ENCODE data around the gene FYCO1. TPM values are rescaled to one million over a fixed set of nuclear protein-coding genes. Genes with fewer than 3 reads are reported as not detected.

The FYCO1 gene
- total and polyA plus RNA-seq, 2 donors (not counting 1 experiment from before 2014, with no cell fraction given) = 19.2 to 82.2 TPM

DNA sequence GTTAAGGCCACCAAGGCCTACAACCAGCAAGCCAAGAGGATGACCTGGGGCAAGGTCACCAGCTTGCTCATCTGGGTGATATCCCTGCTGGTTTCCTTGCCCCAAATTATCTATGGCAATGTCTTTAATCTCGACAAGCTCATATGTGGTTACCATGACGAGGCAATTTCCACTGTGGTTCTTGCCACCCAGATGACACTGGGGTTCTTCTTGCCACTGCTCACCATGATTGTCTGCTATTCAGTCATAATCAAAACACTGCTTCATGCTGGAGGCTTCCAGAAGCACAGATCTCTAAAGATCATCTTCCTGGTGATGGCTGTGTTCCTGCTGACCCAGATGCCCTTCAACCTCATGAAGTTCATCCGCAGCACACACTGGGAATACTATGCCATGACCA lies 48.7 kb downstream of the FYCO1 start:
- Histone ChIP-seq H3K27ac (ENCODE audit: insufficient read depth, low read length) (no peak overlapping the region), H3K36me3 (ENCODE audit: control insufficient read depth, insufficient read depth, low read length) (peaks cover 13% of the 10 kb centered on the region), H3K4me1 (ENCODE audit: control insufficient read depth, extremely low read depth, insufficient read depth, low read length) (peaks cover 18% of the 10 kb centered on the region), H3K27me3 (ENCODE audit: control insufficient read depth, insufficient read depth, low read length) (no peaks in the 10 kb centered on the region), H3K79me2 (ENCODE audit: control insufficient read depth, insufficient read depth, low read length) (no peaks in the 10 kb centered on the region), H3K9me3 (ENCODE audit: control insufficient read depth, insufficient read depth, low read depth, low read length) (no peaks in the 10 kb centered on the region), H3K9ac (ENCODE audit: insufficient read depth, low read length) (no peak overlapping the region), H3K4me3 (replicated peaks in 1 of 4; ENCODE audit: control extremely low read depth in 1 of 4, insufficient read depth in 1 of 4, low read depth in 3 of 4, low read length in 4 of 4) (no peak overlapping the region), H2AFZ (ENCODE audit: low read length) (no peak overlapping the region), H3K4me2 (ENCODE audit: extremely low read depth, insufficient read depth, low read length) (no peak overlapping the region), H4K20me1 (ENCODE audit: control insufficient read depth, extremely low read depth, insufficient read depth, low read length) (no peaks in the 10 kb centered on the region)
- DNase-seq (ENCODE audit: low read depth in 2 of 2) = no peak
- no peak for TF ChIP-seq EZH2 (IDR thresholded peaks at IDR 0.05; ENCODE audit: low read length, missing control alignments)
- no peak for TF ChIP-seq CTCF (conservative IDR thresholded peaks at IDR 0.05 in 1 of 2, IDR thresholded peaks at IDR 0.05 in 1 of 2; ENCODE audit: low read depth in 1 of 2, low read length in 2 of 2)

DNA sequence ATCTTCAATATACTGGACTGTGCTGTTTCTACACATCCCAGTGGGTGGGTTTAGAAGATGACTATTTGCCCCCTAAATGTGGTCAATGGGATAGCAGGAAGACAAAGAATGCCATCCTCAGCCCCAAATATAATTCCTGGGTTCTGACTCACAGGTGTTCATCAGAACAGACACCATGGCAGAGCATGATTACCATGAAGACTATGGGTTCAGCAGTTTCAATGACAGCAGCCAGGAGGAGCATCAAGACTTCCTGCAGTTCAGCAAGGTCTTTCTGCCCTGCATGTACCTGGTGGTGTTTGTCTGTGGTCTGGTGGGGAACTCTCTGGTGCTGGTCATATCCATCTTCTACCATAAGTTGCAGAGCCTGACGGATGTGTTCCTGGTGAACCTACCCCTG lies 49.3 kb downstream of the FYCO1 start:
- Histone ChIP-seq H3K79me2 (ENCODE audit: control insufficient read depth, insufficient read depth, low read length) (no peaks in the 10 kb centered on the region), H2AFZ (ENCODE audit: low read length) (no peak overlapping the region), H3K36me3 (ENCODE audit: control insufficient read depth, insufficient read depth, low read length) (peaks cover 11% of the 10 kb centered on the region), H3K4me3 (replicated peaks in 1 of 4; ENCODE audit: control extremely low read depth in 1 of 4, insufficient read depth in 1 of 4, low read depth in 3 of 4, low read length in 4 of 4) (no peak overlapping the region), H3K4me1 (ENCODE audit: control insufficient read depth, extremely low read depth, insufficient read depth, low read length) (peaks cover 18% of the 10 kb centered on the region), H3K9me3 (ENCODE audit: control insufficient read depth, insufficient read depth, low read depth, low read length) (no peaks in the 10 kb centered on the region), H3K27ac (ENCODE audit: insufficient read depth, low read length) (no peak overlapping the region), H3K27me3 (ENCODE audit: control insufficient read depth, insufficient read depth, low read length) (no peaks in the 10 kb centered on the region), H4K20me1 (ENCODE audit: control insufficient read depth, extremely low read depth, insufficient read depth, low read length) (no peaks in the 10 kb centered on the region), H3K4me2 (ENCODE audit: extremely low read depth, insufficient read depth, low read length) (no peak overlapping the region), H3K9ac (ENCODE audit: insufficient read depth, low read length) (no peak overlapping the region)
- no peak for DNase-seq (ENCODE audit: low read depth in 2 of 2)
- TF ChIP-seq CTCF (conservative IDR thresholded peaks at IDR 0.05 in 1 of 2, IDR thresholded peaks at IDR 0.05 in 1 of 2; ENCODE audit: low read depth in 1 of 2, low read length in 2 of 2) = no peak
- no peak for TF ChIP-seq EZH2 (IDR thresholded peaks at IDR 0.05; ENCODE audit: low read length, missing control alignments)

GRCh38 chr3:45944830-45945620 lies 50.6 kb downstream of the FYCO1 start:
- Histone ChIP-seq H4K20me1 (ENCODE audit: control insufficient read depth, extremely low read depth, insufficient read depth, low read length) (no peaks in the 10 kb centered on the region), H3K9me3 (ENCODE audit: control insufficient read depth, insufficient read depth, low read depth, low read length) (no peaks in the 10 kb centered on the region), H3K4me3 (replicated peaks in 1 of 4; ENCODE audit: control extremely low read depth in 1 of 4, insufficient read depth in 1 of 4, low read depth in 3 of 4, low read length in 4 of 4) (no peak overlapping the region), H3K4me1 (ENCODE audit: control insufficient read depth, extremely low read depth, insufficient read depth, low read length) (peaks cover 18% of the 10 kb centered on the region), H2AFZ (ENCODE audit: low read length) (no peak overlapping the region), H3K4me2 (ENCODE audit: extremely low read depth, insufficient read depth, low read length) (no peak overlapping the region), H3K36me3 (ENCODE audit: control insufficient read depth, insufficient read depth, low read length) (peaks cover 4% of the 10 kb centered on the region), H3K27ac (ENCODE audit: insufficient read depth, low read length) (no peak overlapping the region), H3K27me3 (ENCODE audit: control insufficient read depth, insufficient read depth, low read length) (no peaks in the 10 kb centered on the region), H3K79me2 (ENCODE audit: control insufficient read depth, insufficient read depth, low read length) (no peaks in the 10 kb centered on the region), H3K9ac (ENCODE audit: insufficient read depth, low read length) (no peak overlapping the region)
- no peak for DNase-seq (ENCODE audit: low read depth in 2 of 2)
- TF ChIP-seq EZH2 (IDR thresholded peaks at IDR 0.05; ENCODE audit: low read length, missing control alignments) = no peak
- no peak for TF ChIP-seq CTCF (conservative IDR thresholded peaks at IDR 0.05 in 1 of 2, IDR thresholded peaks at IDR 0.05 in 1 of 2; ENCODE audit: low read depth in 1 of 2, low read length in 2 of 2)

All from fibroblast of lung (primary cell).